Measurements from ENCODE around the gene MRPS6.

Gene MRPS6

DNA sequence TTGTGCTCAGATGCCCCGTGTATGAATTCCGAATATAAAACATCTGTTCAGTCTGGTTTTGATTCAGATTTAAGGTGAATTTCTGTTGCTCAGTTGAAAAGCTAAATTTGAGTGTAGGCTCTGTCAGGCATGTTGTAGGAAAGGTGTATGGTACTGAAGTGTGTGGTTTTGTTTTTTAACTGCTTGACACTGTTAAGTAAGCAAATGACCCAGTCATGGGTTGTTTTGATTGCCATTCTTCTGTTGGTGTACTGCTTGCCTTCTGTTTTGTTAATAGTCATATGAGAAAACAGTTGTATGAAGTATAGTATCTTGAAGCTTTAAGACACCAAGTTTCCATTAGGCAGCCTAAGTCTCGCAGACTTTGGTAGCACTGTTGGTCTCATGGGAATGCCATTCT is 10.0 kb downstream of the MRPS6 start:
- TF ChIP-seq SPI1 (IDR thresholded peaks at IDR 0.05; ENCODE audit: borderline replicate concordance, low read depth): no peak
- TF ChIP-seq, protein P1, sequence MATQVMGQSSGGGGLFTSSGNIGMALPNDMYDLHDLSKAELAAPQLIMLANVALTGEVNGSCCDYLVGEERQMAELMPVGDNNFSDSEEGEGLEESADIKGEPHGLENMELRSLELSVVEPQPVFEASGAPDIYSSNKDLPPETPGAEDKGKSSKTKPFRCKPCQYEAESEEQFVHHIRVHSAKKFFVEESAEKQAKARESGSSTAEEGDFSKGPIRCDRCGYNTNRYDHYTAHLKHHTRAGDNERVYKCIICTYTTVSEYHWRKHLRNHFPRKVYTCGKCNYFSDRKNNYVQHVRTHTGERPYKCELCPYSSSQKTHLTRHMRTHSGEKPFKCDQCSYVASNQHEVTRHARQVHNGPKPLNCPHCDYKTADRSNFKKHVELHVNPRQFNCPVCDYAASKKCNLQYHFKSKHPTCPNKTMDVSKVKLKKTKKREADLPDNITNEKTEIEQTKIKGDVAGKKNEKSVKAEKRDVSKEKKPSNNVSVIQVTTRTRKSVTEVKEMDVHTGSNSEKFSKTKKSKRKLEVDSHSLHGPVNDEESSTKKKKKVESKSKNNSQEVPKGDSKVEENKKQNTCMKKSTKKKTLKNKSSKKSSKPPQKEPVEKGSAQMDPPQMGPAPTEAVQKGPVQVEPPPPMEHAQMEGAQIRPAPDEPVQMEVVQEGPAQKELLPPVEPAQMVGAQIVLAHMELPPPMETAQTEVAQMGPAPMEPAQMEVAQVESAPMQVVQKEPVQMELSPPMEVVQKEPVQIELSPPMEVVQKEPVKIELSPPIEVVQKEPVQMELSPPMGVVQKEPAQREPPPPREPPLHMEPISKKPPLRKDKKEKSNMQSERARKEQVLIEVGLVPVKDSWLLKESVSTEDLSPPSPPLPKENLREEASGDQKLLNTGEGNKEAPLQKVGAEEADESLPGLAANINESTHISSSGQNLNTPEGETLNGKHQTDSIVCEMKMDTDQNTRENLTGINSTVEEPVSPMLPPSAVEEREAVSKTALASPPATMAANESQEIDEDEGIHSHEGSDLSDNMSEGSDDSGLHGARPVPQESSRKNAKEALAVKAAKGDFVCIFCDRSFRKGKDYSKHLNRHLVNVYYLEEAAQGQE (IDR thresholded peaks at IDR 0.05; ENCODE audit: insufficient replicate concordance, low read depth): no peak
- no peak for TF ChIP-seq POLR2AphosphoS5 (IDR thresholded peaks at IDR 0.05; ENCODE audit: low read depth)
- no peak for TF ChIP-seq GABPA (IDR thresholded peaks at IDR 0.05; ENCODE audit: low read depth)
- TF ChIP-seq, protein P2, sequence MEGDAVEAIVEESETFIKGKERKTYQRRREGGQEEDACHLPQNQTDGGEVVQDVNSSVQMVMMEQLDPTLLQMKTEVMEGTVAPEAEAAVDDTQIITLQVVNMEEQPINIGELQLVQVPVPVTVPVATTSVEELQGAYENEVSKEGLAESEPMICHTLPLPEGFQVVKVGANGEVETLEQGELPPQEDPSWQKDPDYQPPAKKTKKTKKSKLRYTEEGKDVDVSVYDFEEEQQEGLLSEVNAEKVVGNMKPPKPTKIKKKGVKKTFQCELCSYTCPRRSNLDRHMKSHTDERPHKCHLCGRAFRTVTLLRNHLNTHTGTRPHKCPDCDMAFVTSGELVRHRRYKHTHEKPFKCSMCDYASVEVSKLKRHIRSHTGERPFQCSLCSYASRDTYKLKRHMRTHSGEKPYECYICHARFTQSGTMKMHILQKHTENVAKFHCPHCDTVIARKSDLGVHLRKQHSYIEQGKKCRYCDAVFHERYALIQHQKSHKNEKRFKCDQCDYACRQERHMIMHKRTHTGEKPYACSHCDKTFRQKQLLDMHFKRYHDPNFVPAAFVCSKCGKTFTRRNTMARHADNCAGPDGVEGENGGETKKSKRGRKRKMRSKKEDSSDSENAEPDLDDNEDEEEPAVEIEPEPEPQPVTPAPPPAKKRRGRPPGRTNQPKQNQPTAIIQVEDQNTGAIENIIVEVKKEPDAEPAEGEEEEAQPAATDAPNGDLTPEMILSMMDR (IDR thresholded peaks at IDR 0.05; ENCODE audit: insufficient read depth, low read length): no peak
- DNase-seq (ENCODE audit: low read depth in 1 of 2, low spot score in 1 of 2): no peak
- H3K4me3 ChIP-seq (replicated peaks; ENCODE audit: insufficient read depth, low read length): no peak overlapping the region
- no peak overlapping the region for H3K27ac ChIP-seq (replicated peaks)
- no peaks in the 10 kb centered on the region for H3K27me3 ChIP-seq (ENCODE audit: insufficient read depth, poor library complexity, severe bottlenecking)

DNA sequence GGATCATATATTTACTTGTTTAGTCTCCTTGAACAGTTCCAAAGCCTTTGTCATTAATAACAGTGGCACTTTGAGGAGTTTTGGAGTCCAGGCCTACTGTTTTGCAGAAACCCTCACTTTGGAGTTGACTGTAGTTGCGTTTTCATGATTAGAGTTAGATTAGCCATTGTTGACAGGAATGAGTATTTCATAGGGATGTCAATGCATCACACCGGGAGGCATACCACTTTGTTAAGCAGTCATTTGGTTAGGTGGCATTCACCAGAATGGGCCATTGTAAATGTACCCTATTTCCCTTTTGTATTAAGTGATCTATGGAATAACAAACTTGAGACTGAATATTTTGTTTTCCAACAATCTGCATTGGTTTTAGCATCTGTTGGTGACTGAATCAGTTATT is 11.8 kb downstream of the MRPS6 start:
- H3K27ac ChIP-seq (replicated peaks): no peak overlapping the region
- TF ChIP-seq, protein P1 (IDR thresholded peaks at IDR 0.05; ENCODE audit: insufficient replicate concordance, low read depth): no peak
- TF ChIP-seq GABPA (IDR thresholded peaks at IDR 0.05; ENCODE audit: low read depth): no peak
- TF ChIP-seq SPI1 (IDR thresholded peaks at IDR 0.05; ENCODE audit: borderline replicate concordance, low read depth): no peak
- no peak for TF ChIP-seq POLR2AphosphoS5 (IDR thresholded peaks at IDR 0.05; ENCODE audit: low read depth)
- TF ChIP-seq, protein P2 (IDR thresholded peaks at IDR 0.05; ENCODE audit: insufficient read depth, low read length): no peak
- no peaks in the 10 kb centered on the region for H3K27me3 ChIP-seq (ENCODE audit: insufficient read depth, poor library complexity, severe bottlenecking)
- no peak overlapping the region for H3K4me3 ChIP-seq (replicated peaks; ENCODE audit: insufficient read depth, low read length)
- no peak for DNase-seq (ENCODE audit: low read depth in 1 of 2, low spot score in 1 of 2)

DNA sequence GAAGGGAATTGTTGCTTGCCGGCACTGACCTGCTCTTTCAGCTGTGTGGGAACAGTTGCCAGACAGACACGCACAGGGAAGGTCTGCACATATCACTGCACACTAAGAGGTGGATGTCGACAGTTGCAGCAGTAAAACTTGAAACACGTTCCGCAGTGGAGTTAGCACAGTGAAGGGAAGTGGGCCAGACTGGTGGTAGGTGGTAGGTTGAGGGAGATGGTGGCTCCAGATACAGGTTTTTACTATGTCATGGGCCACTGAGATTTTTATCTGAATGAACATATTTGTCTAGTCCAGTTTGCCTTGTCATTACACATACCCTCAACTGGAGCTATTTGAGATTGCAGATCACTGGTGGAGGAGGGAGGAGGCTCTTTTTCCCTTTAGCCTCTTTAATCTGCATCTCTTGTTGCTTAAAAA is 13.5 kb downstream of the MRPS6 start:
- Histone ChIP-seq H3K4me3 (replicated peaks; ENCODE audit: insufficient read depth, low read length) (no peak overlapping the region), H3K27me3 (ENCODE audit: insufficient read depth, poor library complexity, severe bottlenecking) (no peaks in the 10 kb centered on the region), H3K27ac (replicated peaks) (no peak overlapping the region)
- no peak for TF ChIP-seq SPI1 (IDR thresholded peaks at IDR 0.05; ENCODE audit: borderline replicate concordance, low read depth)
- TF ChIP-seq, protein P1 (IDR thresholded peaks at IDR 0.05; ENCODE audit: insufficient replicate concordance, low read depth): no peak
- TF ChIP-seq GABPA (IDR thresholded peaks at IDR 0.05; ENCODE audit: low read depth): no peak
- TF ChIP-seq POLR2AphosphoS5 (IDR thresholded peaks at IDR 0.05; ENCODE audit: low read depth): no peak
- TF ChIP-seq, protein P2 (IDR thresholded peaks at IDR 0.05; ENCODE audit: insufficient read depth, low read length): no peak
- DNase-seq (ENCODE audit: low read depth in 1 of 2, low spot score in 1 of 2): no peak
